Nephron progenitor cell (in vitro differentiated cells): Measurements from ENCODE around the gene RARG.

Experiments
- DNase-seq: peaks from one replicate; pipeline ENCODE4 v3.0.0; 2021
- H3K27ac Mint-ChIP-seq: 2 replicates; pipeline ENCODE4 v1.8.0; 2021; ENCODE audit warnings: mild to moderate bottlenecking, moderate library complexity, mixed read lengths
- H3K27me3 Mint-ChIP-seq: 2 replicates; pipeline ENCODE4 v1.8.0; 2021; ENCODE audit warnings: mild to moderate bottlenecking, low read depth, mixed read lengths; ENCODE audit not compliant: poor library complexity
- H3K36me3 Mint-ChIP-seq: 2 replicates; pipeline ENCODE4 v1.8.0; 2021; ENCODE audit warnings: low read depth, mixed read lengths
- H3K4me1 Mint-ChIP-seq: 2 replicates; pipeline ENCODE4 v1.8.0; 2021; ENCODE audit warnings: mixed read lengths
- H3K4me3 Mint-ChIP-seq: 2 replicates; pipeline ENCODE4 v1.8.0; 2021; ENCODE audit warnings: mild to moderate bottlenecking, moderate library complexity, mixed read lengths
- H3K9me3 Mint-ChIP-seq: 2 replicates; pipeline ENCODE4 v1.8.0; 2021; ENCODE audit warnings: mild to moderate bottlenecking, moderate library complexity, mixed read lengths
- CTCF ChIP-seq: fragments of 200-600 bp; sonication (generic); IDR thresholded peaks from 2 replicates; pipeline ENCODE4 v1.5.0; 2021; ENCODE audit warnings: antibody characterized with exemption

The RARG gene

GRCh38 chr12:53259891-53260290 lies 27.9 kb upstream of the RARG start:
- H3K4me1 Mint-ChIP-seq, result peaks cover 8% of the 10 kb centered on the region
- no peak overlapping the region for H3K27ac Mint-ChIP-seq
- H3K36me3 Mint-ChIP-seq, result no peaks in the 10 kb centered on the region
- no peak for TF ChIP-seq CTCF
- H3K9me3 Mint-ChIP-seq, result no peaks in the 10 kb centered on the region
- no peak for DNase-seq
- no peak overlapping the region for H3K4me3 Mint-ChIP-seq
- peaks cover 3% of the 10 kb centered on the region for H3K27me3 Mint-ChIP-seq

GRCh38 chr12:53258541-53259539 lies 26.8 kb upstream of the RARG start:
- H3K27me3 Mint-ChIP-seq, result peaks cover 3% of the 10 kb centered on the region
- no peaks in the 10 kb centered on the region for H3K9me3 Mint-ChIP-seq
- no peak for TF ChIP-seq CTCF
- H3K4me3 Mint-ChIP-seq, result no peak overlapping the region
- peaks cover 9% of the 10 kb centered on the region for H3K4me1 Mint-ChIP-seq
- H3K27ac Mint-ChIP-seq, result no peak overlapping the region
- no peaks in the 10 kb centered on the region for H3K36me3 Mint-ChIP-seq
- DNase-seq, result no peak

- Mint-ChIP-seq H3K4me3 (no peak overlapping the region), H3K27ac (no peak overlapping the region), H3K27me3 (no peaks in the 10 kb centered on the region), H3K36me3 (no peaks in the 10 kb centered on the region), H3K9me3 (no peaks in the 10 kb centered on the region), H3K4me1 (peaks cover 34% of the 10 kb centered on the region)
- no peak for TF ChIP-seq CTCF
- DNase-seq, result no peak
These were observed 24.0 kb upstream of the RARG start for GRCh38 chr12:53255996-53256395.

GRCh38 chr12:53254816-53255545 lies 23.0 kb upstream of the RARG start:
- TF ChIP-seq CTCF, result no peak
- Mint-ChIP-seq H3K4me3 (no peak overlapping the region), H3K4me1 (peaks cover 42% of the 10 kb centered on the region), H3K36me3 (no peaks in the 10 kb centered on the region), H3K27ac (no peak overlapping the region), H3K27me3 (no peaks in the 10 kb centered on the region), H3K9me3 (no peaks in the 10 kb centered on the region)
- no peak for DNase-seq

GRCh38 chr12:53253298-53253697 lies 21.3 kb upstream of the RARG start:
- Mint-ChIP-seq H3K4me1 (peaks cover 34% of the 10 kb centered on the region), H3K36me3 (no peaks in the 10 kb centered on the region)
- no peak for TF ChIP-seq CTCF

More at GRCh38 chr12:53253298-53253697, 21.3 kb upstream of the RARG start:
- no peaks in the 10 kb centered on the region for H3K27me3 Mint-ChIP-seq
- H3K9me3 Mint-ChIP-seq, result no peaks in the 10 kb centered on the region
- peak overlapping the region; percentile 64 for H3K27ac Mint-ChIP-seq
- no peak for DNase-seq
- peak overlapping the region; percentile 99 for H3K4me3 Mint-ChIP-seq
